Measurements from ENCODE around the gene RNF146.

- TF ChIP-seq GATA3 (IDR thresholded peaks at IDR 0.05; ENCODE audit: low read depth, low read length) (no peak), GATA2 (IDR thresholded peaks at IDR 0.05; ENCODE audit: low read depth, low read length) (no peak)
Measured at GRCh38 chr6:127317388-127318128, 50.9 kb downstream of the RNF146 start.

Measured in SH-SY5Y (cell line).